K562 (cell line): ENCODE measurements around the gene CEP170. TPM values are rescaled to one million over a fixed set of nuclear protein-coding genes. Genes with fewer than 3 reads are reported as not detected.
A peak's percentile ranks its signal among the peaks of the same experiment; 100 is the strongest.

Experiments used
- ATAC-seq: fragments of 200-7000 bp; cut with Tn5 transposase; 3 replicates; pipeline ENCODE4 v1.9.1; 2020; ENCODE audit warnings: moderate library complexity
- BruUV-seq: library from RNA; stranded (reverse); fragments of 400-500 nt; replicated peaks from 2 replicates; lab custom pipeline; 2021; lab: Mats Ljungman, UMichigan
- CTCF ChIA-PET: fragments of 300-600 bp; formaldehyde crosslinking; extraction: SDS; loops from one replicate; lab custom pipeline; 2021; ENCODE audit warnings: low intra/inter-chr PET ratio; lab: Yijun Ruan, JAX
- POLR2A ChIA-PET: fragments of 300-600, 350-650 bp; sonication (Branson Sonifier 250); formaldehyde crosslinking; extraction: SDS; loops from one replicate; lab custom pipeline; 2021; ENCODE audit warnings: antibody characterized with exemption, inconsistent platforms; lab: Yijun Ruan, JAX
- DNase-seq, 4 experiments: peaks; one replicate each; pipeline versions ENCODE4 v3.0.0 to v3.0.0-alpha.2; 2011 to 2018; ENCODE audit warnings: low spot score in 3 of 4, mixed read lengths in 3 of 4; ENCODE audit errors: extremely low read depth in 1 of 4
- FAIRE-seq: peaks from 2 replicates; lab custom pipeline; 2011; peaks lifted over from hg19 to GRCh38; lab: Jason Lieb, UNC
- H2AFZ ChIP-seq: 2 replicates; pipeline ENCODE4 v1.6.0; 2011; ENCODE audit warnings: low read depth, low read length, control low read depth, inconsistent platforms
- H3K27ac ChIP-seq: fragments of 200-600 bp; 3 replicates; pipeline ENCODE4 v1.8.0; 2011; ENCODE audit warnings: low read depth, mild to moderate bottlenecking, control low read depth, inconsistent platforms, low read length, moderate library complexity, mixed read lengths; ENCODE audit errors: extremely low read depth
- H3K27me3 ChIP-seq, 2 experiments: fragments of 300-600 bp in 1 of 2; 2 replicates in 1 of 2; 3 replicates in 1 of 2; pipeline versions ENCODE4 v1.6.0 to v1.8.0; 2011; ENCODE audit warnings: inconsistent platforms in 2 of 2, low read length in 2 of 2, mild to moderate bottlenecking in 1 of 2, mixed read lengths in 1 of 2, moderate library complexity in 1 of 2; ENCODE audit not compliant: control insufficient read depth in 2 of 2, insufficient read depth in 2 of 2
- H3K36me3 ChIP-seq: fragments of 300-600 bp; 3 replicates; pipeline ENCODE4 v1.8.0; 2011; ENCODE audit warnings: mild to moderate bottlenecking, low read length, inconsistent platforms; ENCODE audit not compliant: control insufficient read depth, insufficient read depth
- H3K4me1 ChIP-seq, 2 experiments: fragments of 200-600 bp in 1 of 2; replicated peaks in 1 of 2; 2 replicates in 1 of 2; 3 replicates in 1 of 2; pipeline versions ENCODE4 v1.5.1 to v1.8.0; 2011; ENCODE audit warnings: inconsistent platforms in 2 of 2, low read length in 2 of 2, mild to moderate bottlenecking in 1 of 2, mixed read lengths in 1 of 2, moderate library complexity in 1 of 2; ENCODE audit not compliant: control insufficient read depth in 2 of 2, insufficient read depth in 2 of 2
- H3K4me2 ChIP-seq: 2 replicates; pipeline ENCODE4 v1.6.1; 2011; ENCODE audit warnings: low read length, control low read depth, inconsistent platforms, mixed read lengths; ENCODE audit not compliant: insufficient read depth
- H3K4me3 ChIP-seq: fragments of 200-600 bp; sonication (generic), shearing (Covaris generic); 2 replicates; pipeline ENCODE4 v1.5.1; 2016; ENCODE audit warnings: control low read depth, inconsistent platforms
- H3K79me2 ChIP-seq: fragments of 200-600 bp; 3 replicates; pipeline ENCODE4 v1.8.0; 2011; ENCODE audit warnings: low read length, inconsistent platforms; ENCODE audit not compliant: control insufficient read depth, insufficient read depth
- H3K9ac ChIP-seq, 2 experiments: 2 replicates each; pipeline versions ENCODE4 v1.6.0 to v1.6.1; 2011; ENCODE audit warnings: low read depth in 2 of 2, low read length in 2 of 2, control low read depth in 1 of 2, inconsistent platforms in 1 of 2, mild to moderate bottlenecking in 1 of 2, mixed read lengths in 1 of 2; ENCODE audit not compliant: insufficient read depth in 1 of 2
- H3K9me1 ChIP-seq: one replicate; pipeline ENCODE4 v1.6.0; 2011; ENCODE audit warnings: inconsistent platforms, mild to moderate bottlenecking, low read length, moderate library complexity; ENCODE audit not compliant: control insufficient read depth, insufficient read depth
- H3K9me3 ChIP-seq: replicated peaks from 2 replicates; pipeline ENCODE4 v1.5.1; 2011; ENCODE audit warnings: low read depth, low read length, inconsistent platforms; ENCODE audit not compliant: control insufficient read depth, insufficient read depth
- H4K20me1 ChIP-seq: replicated peaks from 2 replicates; pipeline ENCODE4 v1.6.1; 2011; ENCODE audit warnings: low read length, inconsistent platforms, mixed read lengths; ENCODE audit not compliant: control insufficient read depth, insufficient read depth
- CCAR2 ChIP-seq: fragments of 200-400 bp; formaldehyde crosslinking; IDR thresholded peaks from 2 replicates; pipeline ENCODE4 v1.6.1; 2017; ENCODE audit warnings: mild to moderate bottlenecking, low read depth, low read length
- FOXM1 ChIP-seq, 2 experiments: fragments of 450-650 bp in 1 of 2; sonication (generic) in 1 of 2; formaldehyde crosslinking in 1 of 2; IDR thresholded peaks; 2 replicates each; pipeline versions ENCODE4 v1.6.1 to v1.9.0; 2017 to 2022; ENCODE audit warnings: low read depth in 2 of 2, mild to moderate bottlenecking in 2 of 2, missing genetic modification reagents in 1 of 2, moderate library complexity in 1 of 2
- NONO ChIP-seq, 2 experiments: fragments of 200-400 bp in 1 of 2; fragments of 450-650 bp in 1 of 2; formaldehyde crosslinking in 1 of 2; IDR thresholded peaks; 2 replicates each; pipeline ENCODE4 v1.6.1; 2017; ENCODE audit warnings: low read depth in 2 of 2, mild to moderate bottlenecking in 2 of 2, moderate library complexity in 2 of 2, low read length in 1 of 2
- PRDM10 ChIP-seq: fragments of 450-650 bp; IDR thresholded peaks from 2 replicates; pipeline ENCODE4 v1.6.1; 2018; ENCODE audit not compliant: partially characterized antibody
- RFX7 ChIP-seq: fragments of 250-450 bp; sonication (Bioruptor Pico); IDR thresholded peaks from 2 replicates; pipeline ENCODE4 v1.5.1; 2021; ENCODE audit warnings: mild to moderate bottlenecking
- TBL1XR1 ChIP-seq, 2 experiments: IDR thresholded peaks; 2 replicates each; pipeline ENCODE4 v1.6.1; 2012; ENCODE audit warnings: improper control_type of control experiment in 2 of 2, low read length in 2 of 2, mild to moderate bottlenecking in 1 of 2
- TCF3 ChIP-seq: sonication (generic); formaldehyde crosslinking; IDR thresholded peaks from 2 replicates; pipeline ENCODE4 v1.4.0; 2020; ENCODE audit warnings: mild to moderate bottlenecking, missing genetic modification reagents
- TRIM25 ChIP-seq: fragments of 450-650 bp; IDR thresholded peaks from 2 replicates; pipeline ENCODE4 v1.7.0; 2016; ENCODE audit warnings: borderline replicate concordance
- ZEB2 ChIP-seq: fragments of 450-650 bp; IDR thresholded peaks from 2 replicates; pipeline ENCODE4 v1.6.1; 2016
- ZNF197 ChIP-seq: fragments of 200-800 bp; sonication (Bioruptor generic); IDR thresholded peaks from 2 replicates; pipeline ENCODE4 v1.6.1; 2016; ENCODE audit warnings: low read depth, missing genetic modification characterization, missing compliant biosample characterization
- WGBS: fragments of 100-300 bp; shearing (Covaris generic); methylation state at CpG from one replicate; pipeline ENCODE4 v1.1.6; 2016; ENCODE audit warnings: low coverage, mixed read lengths; ENCODE audit not compliant: insufficient coverage; ENCODE audit errors: missing lambda C conversion rate; 5-methylcytosine and 5-hydroxymethylcytosine counted together
- in situ Hi-C: fragments of 300-500 bp; cut with MboI; formaldehyde crosslinking; loops from 4 replicates; pipeline ENCODE4 v1.15.0; 2018; ENCODE audit warnings: inconsistent platforms, mixed read lengths
- intact Hi-C: fragments of 100-400 bp; cut with micrococcal nuclease; formaldehyde crosslinking; loops from 2 replicates; pipeline ENCODE4 v1.14.2; 2022
- polyA plus RNA-seq, 8 experiments: library from polyadenylated mRNA; depleted of rRNA in 4 of 8; stranded (reverse) in 5 of 8; unstranded in 3 of 8; fragments of >200 nt; fragmentation: Nextera tagmentation in 2 of 8; fragmentation: Illumina TruSeq in 1 of 8; extraction: Ambion mirVana in 2 of 8; extraction: Trizol in 1 of 8; gene quantifications; 2 replicates each; pipeline versions ENCODE4 v1.2.1 to v1.2.3, GENCODE V29; 2011 to 2014; ENCODE audit warnings: inconsistent platforms in 1 of 8, missing spikeins in 1 of 8
- total RNA-seq, 7 experiments: library from RNA; depleted of rRNA in 6 of 7; stranded (reverse); fragments of >200 nt in 6 of 7; fragmentation: Illumina TruSeq in 2 of 7; extraction: Trizol in 2 of 7; gene quantifications; 2 replicates each; pipeline versions ENCODE4 v1.2.1 to v1.2.3, GENCODE V29; 2011 to 2021; ENCODE audit warnings: low replicate concordance in 1 of 7

CEP170 gene
- total and polyA plus RNA-seq, 9 of the 15 experiments (the other 6 are each of a cell fraction or from before 2014, with no cell fraction given), result 22.6 to 110 (median 68.5) TPM

- TF ChIP-seq TRIM25 (no peak), PRDM10 (no peak)
Observed at GRCh38 chr1:243261390-243261789, 6.3 kb upstream of the CEP170 start (continued).

GRCh38 chr1:243260221-243260880 is 5.3 kb upstream of the CEP170 start:
- H3K4me2 ChIP-seq, result no peak overlapping the region
- H2AFZ ChIP-seq, result no peak overlapping the region
- POLR2A ChIA-PET, result no interaction called here
- DNase-seq (no peak), FAIRE-seq (no peak)
- in situ Hi-C loops (no loop called here), intact Hi-C loops (no loop called here)
- no peaks in the 10 kb centered on the region for H4K20me1 ChIP-seq
- H3K36me3 ChIP-seq, result no peaks in the 10 kb centered on the region
- no peaks in the 10 kb centered on the region for H3K27me3 ChIP-seq
- TF ChIP-seq ZEB2 (peak; percentile 41; the same call in 1 of the 2 replicates), TBL1XR1 (IDR thresholded peaks at IDR 0.05; ENCODE audit: low read length in 2 of 2) (no peak), FOXM1 (IDR thresholded peaks at IDR 0.05; ENCODE audit: low read depth) (no peak), FOXM1 (CRISPR knock-in tag; IDR thresholded peaks at IDR 0.05; ENCODE audit: low read depth) (no peak), CCAR2 (no peak), RFX7 (CRISPR knock-in tag) (no peak), NONO (IDR thresholded peaks at IDR 0.05; ENCODE audit: low read depth in 2 of 2, low read length in 1 of 2) (no peak), ZNF197 (CRISPR knock-in tag) (no peak), TCF3 (0 out of 2 replicates have a peak, but pooled peaks have one; percentile 7)
- TF ChIP-seq, all 486 proteins: peak for 2
- no peaks in the 10 kb centered on the region for H3K9me1 ChIP-seq
- no peak overlapping the region for H3K4me3 ChIP-seq
- 34% methylated on average over 4 of the region's 4 CpGs for WGBS
- BruUV-seq, result no TSS peak
- peaks cover 11 to 22% of the 10 kb centered on the region in 2 experiments for H3K4me1 ChIP-seq
- ATAC-seq, result no peak
- H3K79me2 ChIP-seq, result peaks cover 30% of the 10 kb centered on the region
- no peak overlapping the region for H3K27ac ChIP-seq
- H3K9ac ChIP-seq, result no peak overlapping the region
- CTCF ChIA-PET, result no interaction called here
- no peaks in the 10 kb centered on the region for H3K9me3 ChIP-seq
